K562 (cell line): ENCODE data around the gene NOL11. TPM values are rescaled to one million over a fixed set of nuclear protein-coding genes. Genes with fewer than 3 reads are reported as not detected.
A peak's percentile ranks its signal among the peaks of the same experiment; 100 is the strongest.
"Not testable (repeated sequence)": the region's sequence is repeated elsewhere in the genome, so short reads cannot be mapped to it uniquely, and the experiment has no call there.

Experiments used
- ATAC-seq: fragments of 200-7000 bp; cut with Tn5 transposase; 3 replicates; pipeline ENCODE4 v1.9.1; 2020; ENCODE audit warnings: moderate library complexity
- BruUV-seq: library from RNA; stranded (reverse); fragments of 400-500 nt; replicated peaks from 2 replicates; lab custom pipeline; 2021; lab: Mats Ljungman, UMichigan
- CTCF ChIA-PET: fragments of 300-600 bp; formaldehyde crosslinking; extraction: SDS; loops from one replicate; lab custom pipeline; 2021; ENCODE audit warnings: low intra/inter-chr PET ratio; lab: Yijun Ruan, JAX
- POLR2A ChIA-PET: fragments of 300-600, 350-650 bp; sonication (Branson Sonifier 250); formaldehyde crosslinking; extraction: SDS; loops from one replicate; lab custom pipeline; 2021; ENCODE audit warnings: antibody characterized with exemption, inconsistent platforms; lab: Yijun Ruan, JAX
- DNase-seq, 4 experiments: peaks; one replicate each; pipeline versions ENCODE4 v3.0.0 to v3.0.0-alpha.2; 2011 to 2018; ENCODE audit warnings: low spot score in 3 of 4, mixed read lengths in 3 of 4; ENCODE audit errors: extremely low read depth in 1 of 4
- FAIRE-seq: peaks from 2 replicates; lab custom pipeline; 2011; peaks lifted over from hg19 to GRCh38; lab: Jason Lieb, UNC
- H2AFZ ChIP-seq: 2 replicates; pipeline ENCODE4 v1.6.0; 2011; ENCODE audit warnings: low read depth, low read length, control low read depth, inconsistent platforms
- H3K27ac ChIP-seq: fragments of 200-600 bp; 3 replicates; pipeline ENCODE4 v1.8.0; 2011; ENCODE audit warnings: low read depth, mild to moderate bottlenecking, control low read depth, inconsistent platforms, low read length, moderate library complexity, mixed read lengths; ENCODE audit errors: extremely low read depth
- H3K27me3 ChIP-seq, 2 experiments: fragments of 300-600 bp in 1 of 2; 2 replicates in 1 of 2; 3 replicates in 1 of 2; pipeline versions ENCODE4 v1.6.0 to v1.8.0; 2011; ENCODE audit warnings: inconsistent platforms in 2 of 2, low read length in 2 of 2, mild to moderate bottlenecking in 1 of 2, mixed read lengths in 1 of 2, moderate library complexity in 1 of 2; ENCODE audit not compliant: control insufficient read depth in 2 of 2, insufficient read depth in 2 of 2
- H3K36me3 ChIP-seq: fragments of 300-600 bp; 3 replicates; pipeline ENCODE4 v1.8.0; 2011; ENCODE audit warnings: mild to moderate bottlenecking, low read length, inconsistent platforms; ENCODE audit not compliant: control insufficient read depth, insufficient read depth
- H3K4me1 ChIP-seq, 2 experiments: fragments of 200-600 bp in 1 of 2; replicated peaks in 1 of 2; 2 replicates in 1 of 2; 3 replicates in 1 of 2; pipeline versions ENCODE4 v1.5.1 to v1.8.0; 2011; ENCODE audit warnings: inconsistent platforms in 2 of 2, low read length in 2 of 2, mild to moderate bottlenecking in 1 of 2, mixed read lengths in 1 of 2, moderate library complexity in 1 of 2; ENCODE audit not compliant: control insufficient read depth in 2 of 2, insufficient read depth in 2 of 2
- H3K4me2 ChIP-seq: 2 replicates; pipeline ENCODE4 v1.6.1; 2011; ENCODE audit warnings: low read length, control low read depth, inconsistent platforms, mixed read lengths; ENCODE audit not compliant: insufficient read depth
- H3K4me3 ChIP-seq: fragments of 200-600 bp; sonication (generic), shearing (Covaris generic); 2 replicates; pipeline ENCODE4 v1.5.1; 2016; ENCODE audit warnings: control low read depth, inconsistent platforms
- H3K79me2 ChIP-seq: fragments of 200-600 bp; 3 replicates; pipeline ENCODE4 v1.8.0; 2011; ENCODE audit warnings: low read length, inconsistent platforms; ENCODE audit not compliant: control insufficient read depth, insufficient read depth
- H3K9ac ChIP-seq, 2 experiments: 2 replicates each; pipeline versions ENCODE4 v1.6.0 to v1.6.1; 2011; ENCODE audit warnings: low read depth in 2 of 2, low read length in 2 of 2, control low read depth in 1 of 2, inconsistent platforms in 1 of 2, mild to moderate bottlenecking in 1 of 2, mixed read lengths in 1 of 2; ENCODE audit not compliant: insufficient read depth in 1 of 2
- H3K9me1 ChIP-seq: one replicate; pipeline ENCODE4 v1.6.0; 2011; ENCODE audit warnings: inconsistent platforms, mild to moderate bottlenecking, low read length, moderate library complexity; ENCODE audit not compliant: control insufficient read depth, insufficient read depth
- H3K9me3 ChIP-seq: replicated peaks from 2 replicates; pipeline ENCODE4 v1.5.1; 2011; ENCODE audit warnings: low read depth, low read length, inconsistent platforms; ENCODE audit not compliant: control insufficient read depth, insufficient read depth
- H4K20me1 ChIP-seq: replicated peaks from 2 replicates; pipeline ENCODE4 v1.6.1; 2011; ENCODE audit warnings: low read length, inconsistent platforms, mixed read lengths; ENCODE audit not compliant: control insufficient read depth, insufficient read depth
- CEBPG ChIP-seq, 3 experiments: fragments of 200-800 bp in 1 of 3; sonication (Bioruptor generic) in 1 of 3; sonication (generic) in 1 of 3; formaldehyde crosslinking in 1 of 3; IDR thresholded peaks in 2 of 3; conservative IDR thresholded peaks in 1 of 3; 2 replicates each; pipeline versions ENCODE4 v1.6.1 to v1.8.0; 2016 to 2022; ENCODE audit warnings: missing compliant biosample characterization in 2 of 3, missing genetic modification characterization in 2 of 3, mild to moderate bottlenecking in 1 of 3, missing genetic modification reagents in 1 of 3
- whole genome bisulfite sequencing: fragments of 100-300 bp; shearing (Covaris generic); methylation state at CpG from one replicate; pipeline ENCODE4 v1.1.6; 2016; ENCODE audit warnings: low coverage, mixed read lengths; ENCODE audit not compliant: insufficient coverage; ENCODE audit errors: missing lambda C conversion rate; 5-methylcytosine and 5-hydroxymethylcytosine counted together
- in situ Hi-C: fragments of 300-500 bp; cut with MboI; formaldehyde crosslinking; loops from 4 replicates; pipeline ENCODE4 v1.15.0; 2018; ENCODE audit warnings: inconsistent platforms, mixed read lengths
- intact Hi-C: fragments of 100-400 bp; cut with micrococcal nuclease; formaldehyde crosslinking; loops from 2 replicates; pipeline ENCODE4 v1.14.2; 2022
- polyA plus RNA-seq, 8 experiments: library from polyadenylated mRNA; depleted of rRNA in 4 of 8; stranded (reverse) in 5 of 8; unstranded in 3 of 8; fragments of >200 nt; fragmentation: Nextera tagmentation in 2 of 8; fragmentation: Illumina TruSeq in 1 of 8; extraction: Ambion mirVana in 2 of 8; extraction: Trizol in 1 of 8; gene quantifications; 2 replicates each; pipeline versions ENCODE4 v1.2.1 to v1.2.3, GENCODE V29; 2011 to 2014; ENCODE audit warnings: inconsistent platforms in 1 of 8, missing spikeins in 1 of 8
- total RNA-seq, 7 experiments: library from RNA; depleted of rRNA in 6 of 7; stranded (reverse); fragments of >200 nt in 6 of 7; fragmentation: Illumina TruSeq in 2 of 7; extraction: Trizol in 2 of 7; gene quantifications; 2 replicates each; pipeline versions ENCODE4 v1.2.1 to v1.2.3, GENCODE V29; 2011 to 2021; ENCODE audit warnings: low replicate concordance in 1 of 7
- TF ChIP-seq, protein P1 (sequence below), 2 experiments: fragments of 450-650 bp in 1 of 2; sonication (generic) in 1 of 2; formaldehyde crosslinking in 1 of 2; IDR thresholded peaks in 1 of 2; conservative IDR thresholded peaks in 1 of 2; 2 replicates each; pipeline versions ENCODE4 v1.6.1 to v1.8.1; 2016 to 2023; ENCODE audit warnings: mild to moderate bottlenecking in 2 of 2, moderate library complexity in 2 of 2, inconsistent platforms in 1 of 2, missing genetic modification reagents in 1 of 2
- TF ChIP-seq, protein P2 (sequence below): sonication (generic); formaldehyde crosslinking; IDR thresholded peaks from 2 replicates; pipeline ENCODE4 v1.8.1; 2023; ENCODE audit warnings: mild to moderate bottlenecking, missing genetic modification reagents

Gene NOL11
- total and polyA plus RNA-seq, 9 of the 15 experiments (the other 6 are each of a cell fraction or from before 2014, with no cell fraction given), result 61.1 to 175 (median 121) TPM

DNA sequence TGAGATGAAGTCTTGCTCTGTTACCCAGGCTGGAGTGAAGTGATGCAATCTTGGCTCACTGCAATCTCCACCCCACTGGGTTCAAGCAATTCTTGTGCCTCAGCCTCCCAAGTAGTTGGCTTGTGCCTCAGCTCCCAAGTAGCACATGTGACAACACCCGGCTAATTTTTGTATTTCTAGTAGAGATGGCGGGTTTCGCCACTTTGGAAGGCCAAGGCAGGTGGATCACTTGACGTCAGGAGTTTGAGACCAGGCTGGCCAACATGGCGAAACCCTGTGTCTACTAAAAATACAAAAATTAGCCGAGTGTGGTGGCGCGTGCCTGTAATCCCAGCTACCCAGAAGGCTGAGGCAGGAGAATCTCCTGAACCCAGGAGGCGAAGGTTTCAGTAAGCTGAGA is 39.0 kb downstream of the NOL11 start:
- H3K4me1 ChIP-seq, in situ Hi-C loops, BruUV-seq: not testable (repeated sequence)

More for the DNA sequence above, 39.0 kb downstream of the NOL11 start:
- 87% methylated on average over 7 of the region's 9 CpGs for WGBS
- H3K9me1 ChIP-seq; H3K27me3 ChIP-seq; H3K36me3 ChIP-seq; H2AFZ ChIP-seq; H3K79me2 ChIP-seq; H3K9me3 ChIP-seq; H3K27ac ChIP-seq; intact Hi-C loops; H4K20me1 ChIP-seq; DNase-seq; ATAC-seq; H3K9ac ChIP-seq; H3K4me3 ChIP-seq; H3K4me2 ChIP-seq; TF ChIP-seq CEBPG (CRISPR knock-in tag; IDR thresholded peaks at IDR 0.05): not testable (repeated sequence)
- ChIA-PET POLR2A (interaction anchor here (0.6 kb wide), 1 partner anchor 955 kb away, joined by 3 read pairs; no protein-coding TSS in a partner anchor), CTCF (interaction anchor here (1.2 kb wide), 1 partner anchor 68 kb away, joined by 7 read pairs; the partner anchor contains the start of gene BPTF)
- TF ChIP-seq, protein P1, sequence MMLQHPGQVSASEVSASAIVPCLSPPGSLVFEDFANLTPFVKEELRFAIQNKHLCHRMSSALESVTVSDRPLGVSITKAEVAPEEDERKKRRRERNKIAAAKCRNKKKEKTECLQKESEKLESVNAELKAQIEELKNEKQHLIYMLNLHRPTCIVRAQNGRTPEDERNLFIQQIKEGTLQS (IDR thresholded peaks at IDR 0.05), result peak; percentile 37; the same call in 1 of the 2 replicates
- TF ChIP-seq, protein P1 (CRISPR knock-in tag; conservative IDR thresholded peaks at IDR 0.05), result not testable (repeated sequence)
- TF ChIP-seq, protein P2, sequence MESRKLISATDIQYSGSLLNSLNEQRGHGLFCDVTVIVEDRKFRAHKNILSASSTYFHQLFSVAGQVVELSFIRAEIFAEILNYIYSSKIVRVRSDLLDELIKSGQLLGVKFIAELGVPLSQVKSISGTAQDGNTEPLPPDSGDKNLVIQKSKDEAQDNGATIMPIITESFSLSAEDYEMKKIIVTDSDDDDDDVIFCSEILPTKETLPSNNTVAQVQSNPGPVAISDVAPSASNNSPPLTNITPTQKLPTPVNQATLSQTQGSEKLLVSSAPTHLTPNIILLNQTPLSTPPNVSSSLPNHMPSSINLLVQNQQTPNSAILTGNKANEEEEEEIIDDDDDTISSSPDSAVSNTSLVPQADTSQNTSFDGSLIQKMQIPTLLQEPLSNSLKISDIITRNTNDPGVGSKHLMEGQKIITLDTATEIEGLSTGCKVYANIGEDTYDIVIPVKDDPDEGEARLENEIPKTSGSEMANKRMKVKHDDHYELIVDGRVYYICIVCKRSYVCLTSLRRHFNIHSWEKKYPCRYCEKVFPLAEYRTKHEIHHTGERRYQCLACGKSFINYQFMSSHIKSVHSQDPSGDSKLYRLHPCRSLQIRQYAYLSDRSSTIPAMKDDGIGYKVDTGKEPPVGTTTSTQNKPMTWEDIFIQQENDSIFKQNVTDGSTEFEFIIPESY (CRISPR knock-in tag), result 0 out of 2 replicates have a peak, but pooled peaks have one; percentile 21
- peak; percentile 11 to 39; a peak in 1 of 4 replicates for TF ChIP-seq CEBPG (tag; conservative IDR thresholded peaks at IDR 0.05 in 1 of 2, IDR thresholded peaks at IDR 0.05 in 1 of 2)
- TF ChIP-seq, all 486 proteins: peak for 3; not testable (repeated sequence) for 483
- FAIRE-seq, result not testable (repeated sequence)
